Neural progenitor cell (in vitro differentiated cells): ENCODE data around the gene EFCAB6.

ENCODE experiments used
- EZH2 ChIP-seq: fragments of 200-600 bp; sonication (generic); IDR thresholded peaks from 2 replicates; pipeline ENCODE4 v1.6.1; 2017; ENCODE audit warnings: antibody characterized with exemption, mild to moderate bottlenecking, moderate library complexity
- EZH2phosphoT487 ChIP-seq: fragments of 200-600 bp; sonication (generic); IDR thresholded peaks from 2 replicates; pipeline ENCODE4 v1.6.1; 2017; ENCODE audit warnings: antibody characterized with exemption
- TF ChIP-seq, protein P1 (sequence below): fragments of 200-600 bp; sonication (generic); IDR thresholded peaks from 2 replicates; pipeline ENCODE4 v1.5.1; 2017; ENCODE audit warnings: antibody characterized with exemption, mild to moderate bottlenecking

DNA sequence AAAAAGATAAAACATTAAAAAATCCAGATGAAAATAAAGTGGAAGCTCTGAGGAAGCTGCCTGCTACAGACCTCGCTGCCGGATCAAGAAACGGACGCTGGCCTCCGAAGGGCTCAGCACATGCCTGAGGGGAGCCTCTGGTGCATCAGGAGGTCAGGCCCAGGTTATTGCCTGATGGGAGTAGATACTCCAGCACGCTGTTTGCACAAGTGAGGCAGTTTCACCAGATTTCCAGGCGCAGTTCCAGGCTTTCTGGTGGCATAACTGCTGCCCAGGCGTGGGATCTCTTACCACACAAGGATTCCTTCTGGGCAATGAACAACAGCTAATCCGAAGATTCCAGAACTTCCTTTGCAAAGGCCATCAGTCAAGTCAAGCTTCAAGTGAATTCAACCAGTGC lies 246.1 kb downstream of the EFCAB6 start:
- TF ChIP-seq, protein P1, sequence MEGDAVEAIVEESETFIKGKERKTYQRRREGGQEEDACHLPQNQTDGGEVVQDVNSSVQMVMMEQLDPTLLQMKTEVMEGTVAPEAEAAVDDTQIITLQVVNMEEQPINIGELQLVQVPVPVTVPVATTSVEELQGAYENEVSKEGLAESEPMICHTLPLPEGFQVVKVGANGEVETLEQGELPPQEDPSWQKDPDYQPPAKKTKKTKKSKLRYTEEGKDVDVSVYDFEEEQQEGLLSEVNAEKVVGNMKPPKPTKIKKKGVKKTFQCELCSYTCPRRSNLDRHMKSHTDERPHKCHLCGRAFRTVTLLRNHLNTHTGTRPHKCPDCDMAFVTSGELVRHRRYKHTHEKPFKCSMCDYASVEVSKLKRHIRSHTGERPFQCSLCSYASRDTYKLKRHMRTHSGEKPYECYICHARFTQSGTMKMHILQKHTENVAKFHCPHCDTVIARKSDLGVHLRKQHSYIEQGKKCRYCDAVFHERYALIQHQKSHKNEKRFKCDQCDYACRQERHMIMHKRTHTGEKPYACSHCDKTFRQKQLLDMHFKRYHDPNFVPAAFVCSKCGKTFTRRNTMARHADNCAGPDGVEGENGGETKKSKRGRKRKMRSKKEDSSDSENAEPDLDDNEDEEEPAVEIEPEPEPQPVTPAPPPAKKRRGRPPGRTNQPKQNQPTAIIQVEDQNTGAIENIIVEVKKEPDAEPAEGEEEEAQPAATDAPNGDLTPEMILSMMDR = no peak
- no peak for TF ChIP-seq EZH2
- no peak for TF ChIP-seq EZH2phosphoT487
